DMS 273 treated with DMSO at 0.1 percent for 48 hours (cell line): Measurements from ENCODE around the gene NUDCD2.
A peak's percentile ranks its signal among the peaks of the same experiment; 100 is the strongest.
"Not testable (repeated sequence)": the region's sequence is repeated elsewhere in the genome, so short reads cannot be mapped to it uniquely, and the experiment has no call there.

Source experiments
- DNase-seq: peaks from one replicate; lab custom pipeline; 2025; lab: John Stamatoyannopoulos, UW

NUDCD2 gene

GRCh38 chr5:163467682-163468081, 7.8 kb upstream of the NUDCD2 start:
- no peak for DNase-seq

DNA sequence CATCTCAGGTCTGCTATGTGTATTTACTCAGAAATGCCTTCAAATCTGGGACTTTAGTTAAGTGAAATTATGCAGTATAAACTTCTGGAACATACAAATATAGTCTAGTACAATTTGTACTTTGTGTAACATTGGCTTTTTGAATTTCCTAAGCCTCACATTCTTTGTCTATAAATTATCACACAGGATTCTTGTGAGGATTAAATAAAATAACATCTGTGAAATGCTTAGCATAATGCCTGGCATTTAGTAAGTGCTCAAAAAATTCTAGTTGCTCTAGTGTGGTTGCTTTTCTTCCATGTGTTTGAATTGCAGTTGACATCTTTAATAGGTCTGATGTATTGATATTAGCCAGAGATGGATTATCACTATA, 3.1 kb upstream of the NUDCD2 start:
- DNase-seq, result no peak

GRCh38 chr5:163460562-163461171, 765 bp upstream of the NUDCD2 start, which contains the start of gene HMMR:
HMMR (plus strand) TSS chr5:163460632; CDS start chr5:163460693, 61 bp downstream.
- peak; percentile 44 for DNase-seq

- no peak for DNase-seq
Observed at GRCh38 chr5:163459462-163459818, 462 bp downstream of the NUDCD2 start.

GRCh38 chr5:163458778-163459385, 1.0 kb downstream of the NUDCD2 start:
- DNase-seq, result no peak

GRCh38 chr5:163456840-163457239, 3.1 kb downstream of the NUDCD2 start:
- DNase-seq, result no peak

DNA sequence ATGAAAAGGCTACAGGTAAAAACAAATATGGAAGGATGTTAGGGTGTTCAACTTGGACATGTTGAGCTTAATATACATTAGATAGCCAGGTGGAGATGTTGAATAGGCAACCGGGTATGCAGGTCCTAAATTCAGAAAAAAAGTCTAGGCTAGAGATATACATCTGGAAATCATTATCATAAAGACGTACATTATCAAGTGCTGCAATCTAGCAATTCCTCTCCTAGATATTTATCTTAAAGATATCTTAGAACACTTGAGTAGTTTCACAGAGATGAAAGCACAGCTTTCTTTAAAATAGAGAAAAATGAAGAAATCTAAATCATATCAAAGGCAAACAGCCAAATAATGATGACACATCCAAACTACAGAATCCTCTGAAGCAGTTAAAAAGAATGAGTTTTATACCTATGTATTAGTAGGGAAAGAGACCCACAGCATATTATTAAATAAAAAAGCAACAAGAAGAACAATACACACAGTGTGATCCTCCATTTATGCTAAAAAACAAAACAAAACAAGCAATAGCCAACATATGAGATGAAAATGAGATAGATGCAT, 3.8 kb downstream of the NUDCD2 start:
- no peak for DNase-seq

- not testable (repeated sequence) for DNase-seq
Observed at GRCh38 chr5:163455406-163455805, 4.5 kb downstream of the NUDCD2 start.

- no peak for DNase-seq
Observed at GRCh38 chr5:163453705-163454104, 6.2 kb downstream of the NUDCD2 start.

DNA sequence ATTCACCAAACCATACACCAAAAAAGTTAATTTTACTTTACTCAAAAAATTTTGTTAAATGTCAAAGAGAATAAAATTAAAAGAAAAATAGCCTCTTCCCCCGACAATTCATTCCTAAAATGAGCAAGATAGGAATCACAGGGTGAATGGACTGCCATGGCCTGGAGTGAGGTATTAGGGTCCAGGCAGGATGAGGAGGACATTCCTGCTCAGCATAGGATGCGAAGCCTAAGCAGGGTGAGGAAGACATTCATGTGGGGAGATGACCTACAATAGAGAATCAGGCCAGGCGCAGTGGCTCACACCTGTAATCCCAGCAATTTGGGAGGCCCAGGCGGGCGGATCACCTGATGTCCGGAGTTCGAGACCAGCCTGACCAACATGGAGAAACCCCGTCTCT, 8.4 kb downstream of the NUDCD2 start:
- no peak for DNase-seq

- DNase-seq, result no peak
Observed at GRCh38 chr5:163448491-163448890, 11.4 kb downstream of the NUDCD2 start.

GRCh38 chr5:163447875-163448274, 12.0 kb downstream of the NUDCD2 start:
- DNase-seq, result no peak

- no peak for DNase-seq
Observed at GRCh38 chr5:163447191-163447590, 12.7 kb downstream of the NUDCD2 start.

GRCh38 chr5:163445345-163445744, 14.6 kb downstream of the NUDCD2 start:
- no peak for DNase-seq

GRCh38 chr5:163444526-163444925, 15.4 kb downstream of the NUDCD2 start:
- DNase-seq, result no peak

GRCh38 chr5:163440954-163441353, 18.9 kb downstream of the NUDCD2 start:
- DNase-seq, result no peak

GRCh38 chr5:163439092-163439425, 20.8 kb downstream of the NUDCD2 start:
- DNase-seq, result no peak

GRCh38 chr5:163437309-163438182, 22.4 kb downstream of the NUDCD2 start, which contains the start of gene CCNG1:
CCNG1 (plus strand) TSS chr5:163437595; CDS start chr5:163439257, 1,662 bp downstream.
- DNase-seq, result peak; percentile 93

GRCh38 chr5:163437011-163437308, 22.9 kb downstream of the NUDCD2 start:
- DNase-seq, result no peak

DNA sequence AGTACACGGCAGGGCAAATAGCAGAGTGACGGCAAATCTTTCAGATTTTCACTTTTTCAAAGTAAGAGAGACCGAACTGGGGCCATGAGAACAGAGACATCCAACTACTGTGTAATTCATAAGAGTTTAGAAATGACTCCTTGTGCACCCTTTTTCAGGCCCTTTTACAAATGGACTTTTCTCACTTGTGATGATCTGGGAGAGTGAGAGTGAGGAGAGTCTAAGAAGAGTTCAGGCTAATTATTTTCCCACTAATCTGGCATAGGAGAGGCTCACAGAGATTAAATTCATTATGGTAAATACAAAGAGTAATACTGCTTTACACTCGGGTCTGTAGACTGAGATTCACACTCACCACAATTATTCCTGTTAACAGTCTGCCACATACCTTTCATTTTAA, 23.4 kb downstream of the NUDCD2 start:
- no peak for DNase-seq

- DNase-seq, result no peak
Observed at GRCh38 chr5:163434401-163434866, 25.5 kb downstream of the NUDCD2 start.

DNA sequence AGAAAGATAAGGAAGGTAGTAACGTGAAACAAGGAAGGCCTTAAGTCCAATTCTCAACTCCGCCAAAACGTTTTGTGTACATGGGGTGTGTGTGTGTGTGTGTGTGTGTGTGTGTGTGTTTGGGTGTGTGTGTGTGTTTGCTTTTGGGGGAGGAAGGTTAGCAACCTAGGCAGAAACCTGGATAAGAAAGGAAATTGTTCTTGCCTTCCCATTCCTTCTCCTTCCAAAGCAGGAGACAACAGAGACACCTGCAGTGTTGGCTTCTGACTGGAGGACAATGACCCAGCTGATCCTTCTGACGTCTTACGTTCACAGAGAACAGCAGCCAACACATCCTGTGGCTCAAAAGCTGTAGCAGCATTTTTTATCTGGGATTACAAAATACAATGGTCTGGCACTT, 26.6 kb downstream of the NUDCD2 start:
- no peak for DNase-seq

DNA sequence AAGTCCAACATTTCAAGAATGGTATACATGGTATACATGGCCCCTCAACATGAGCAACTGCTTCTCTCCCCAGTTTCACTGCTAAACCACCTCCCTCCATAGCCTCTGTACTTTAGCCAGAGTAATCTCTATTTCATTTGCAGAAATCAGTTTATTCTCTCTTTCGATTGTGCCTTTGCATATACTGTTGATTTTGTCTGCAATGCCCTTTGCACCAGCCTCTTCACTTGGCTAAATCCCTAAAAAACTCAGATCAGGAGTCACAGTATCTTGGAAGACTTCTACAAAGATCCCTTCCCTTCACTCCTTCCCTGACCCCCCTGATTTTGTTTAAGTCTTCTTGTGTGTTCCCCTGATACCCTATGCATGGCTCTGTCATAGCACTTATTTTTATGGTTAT, 27.4 kb downstream of the NUDCD2 start:
- no peak for DNase-seq
